HG02938 (cell line): ENCODE measurements around the gene LPCAT1.

Source experiments
- ATAC-seq: cut with Tn5 transposase; IDR thresholded peaks from one replicate; pipeline ENCODE4 v1.9.1; 2021; ENCODE audit warnings: mild to moderate bottlenecking, moderate library complexity; ENCODE audit not compliant: unreplicated experiment

Gene LPCAT1

GRCh38 chr5:1555011-1555807, 31.4 kb upstream of the LPCAT1 start:
- no peak for ATAC-seq

GRCh38 chr5:1554410-1554967, 30.7 kb upstream of the LPCAT1 start:
- ATAC-seq: no peak

GRCh38 chr5:1553539-1554409, 30.0 kb upstream of the LPCAT1 start:
- no peak for ATAC-seq

GRCh38 chr5:1552521-1553255, 28.9 kb upstream of the LPCAT1 start:
- ATAC-seq: no peak

- no peak for ATAC-seq
Measured at GRCh38 chr5:1551426-1552301, 27.9 kb upstream of the LPCAT1 start.

GRCh38 chr5:1550287-1551076, 26.7 kb upstream of the LPCAT1 start:
- no peak for ATAC-seq

GRCh38 chr5:1549475-1550030, 25.8 kb upstream of the LPCAT1 start:
- ATAC-seq: no peak

- ATAC-seq: no peak
Measured at GRCh38 chr5:1548702-1549474, 25.1 kb upstream of the LPCAT1 start.

GRCh38 chr5:1547655-1548054, 23.9 kb upstream of the LPCAT1 start:
- no peak for ATAC-seq

- no peak for ATAC-seq
Measured at GRCh38 chr5:1547236-1547635, 23.5 kb upstream of the LPCAT1 start.

GRCh38 chr5:1546556-1546955, 22.8 kb upstream of the LPCAT1 start:
- ATAC-seq: no peak

GRCh38 chr5:1545805-1546355, 22.1 kb upstream of the LPCAT1 start:
- no peak for ATAC-seq

- ATAC-seq: no peak
Measured at GRCh38 chr5:1545126-1545804, 21.5 kb upstream of the LPCAT1 start.

- no peak for ATAC-seq
Measured at GRCh38 chr5:1544294-1544961, 20.7 kb upstream of the LPCAT1 start.

GRCh38 chr5:1543398-1544293, 19.9 kb upstream of the LPCAT1 start:
- no peak for ATAC-seq

- ATAC-seq: no peak
Measured at GRCh38 chr5:1542781-1543180, 19.0 kb upstream of the LPCAT1 start.
